ENCODE results near the gene CRACDL.

The CRACDL gene

DNA sequence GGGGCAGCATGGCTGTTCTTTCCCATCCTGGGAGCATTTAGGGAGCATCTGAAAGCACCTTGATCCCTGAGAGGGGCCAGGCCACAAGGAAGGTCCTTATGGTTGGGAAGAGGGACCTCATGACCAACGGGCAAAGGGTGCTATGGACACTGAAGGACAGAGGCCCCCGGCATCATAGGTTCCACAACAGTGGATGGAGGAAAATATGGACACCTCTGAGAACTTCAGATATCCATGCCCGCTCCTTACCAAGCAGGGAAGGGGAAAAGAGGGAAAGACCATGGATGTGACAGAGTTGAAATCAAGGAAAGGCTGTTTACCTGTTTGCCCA lies 111.0 kb downstream of the CRACDL start:
- no peak for DNase-seq (ENCODE audit: low read depth)

DNA sequence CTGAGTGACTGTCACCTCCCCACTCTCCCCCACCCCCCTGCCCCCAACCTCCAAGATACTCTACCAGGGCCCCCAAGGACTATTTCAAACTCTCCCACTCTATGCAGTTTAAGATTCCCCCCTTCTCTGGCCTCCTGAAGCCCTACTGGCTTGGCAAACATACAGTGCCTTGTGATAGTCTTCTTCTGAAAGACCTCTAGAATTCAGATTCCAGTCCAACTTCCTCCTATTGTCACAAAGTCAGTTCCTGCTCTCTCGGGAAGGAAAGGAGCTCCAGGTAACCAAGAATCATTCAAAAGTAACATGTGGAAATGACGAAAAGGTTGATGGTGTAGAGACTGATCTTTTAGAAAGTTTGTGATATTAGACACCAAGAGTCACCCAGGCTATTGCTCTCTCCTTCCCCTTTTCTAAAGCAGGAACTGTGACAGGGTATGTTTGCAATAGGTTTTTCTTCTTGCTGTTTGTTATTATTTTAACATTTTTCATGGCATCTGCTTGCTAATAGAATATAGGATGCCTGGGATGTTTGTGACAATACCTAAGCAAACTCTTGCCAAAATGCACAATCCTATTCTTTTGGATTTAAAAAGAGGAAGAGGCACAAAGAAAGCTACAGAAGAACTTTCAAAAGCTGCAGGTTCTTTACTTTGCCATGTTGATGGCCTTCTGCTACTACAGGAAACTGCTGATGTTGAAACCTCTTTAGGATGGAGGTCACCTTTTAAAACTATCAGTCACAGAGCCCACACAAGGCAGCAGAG lies 111.6 kb downstream of the CRACDL start:
- DNase-seq (ENCODE audit: low read depth), result no peak

DNA sequence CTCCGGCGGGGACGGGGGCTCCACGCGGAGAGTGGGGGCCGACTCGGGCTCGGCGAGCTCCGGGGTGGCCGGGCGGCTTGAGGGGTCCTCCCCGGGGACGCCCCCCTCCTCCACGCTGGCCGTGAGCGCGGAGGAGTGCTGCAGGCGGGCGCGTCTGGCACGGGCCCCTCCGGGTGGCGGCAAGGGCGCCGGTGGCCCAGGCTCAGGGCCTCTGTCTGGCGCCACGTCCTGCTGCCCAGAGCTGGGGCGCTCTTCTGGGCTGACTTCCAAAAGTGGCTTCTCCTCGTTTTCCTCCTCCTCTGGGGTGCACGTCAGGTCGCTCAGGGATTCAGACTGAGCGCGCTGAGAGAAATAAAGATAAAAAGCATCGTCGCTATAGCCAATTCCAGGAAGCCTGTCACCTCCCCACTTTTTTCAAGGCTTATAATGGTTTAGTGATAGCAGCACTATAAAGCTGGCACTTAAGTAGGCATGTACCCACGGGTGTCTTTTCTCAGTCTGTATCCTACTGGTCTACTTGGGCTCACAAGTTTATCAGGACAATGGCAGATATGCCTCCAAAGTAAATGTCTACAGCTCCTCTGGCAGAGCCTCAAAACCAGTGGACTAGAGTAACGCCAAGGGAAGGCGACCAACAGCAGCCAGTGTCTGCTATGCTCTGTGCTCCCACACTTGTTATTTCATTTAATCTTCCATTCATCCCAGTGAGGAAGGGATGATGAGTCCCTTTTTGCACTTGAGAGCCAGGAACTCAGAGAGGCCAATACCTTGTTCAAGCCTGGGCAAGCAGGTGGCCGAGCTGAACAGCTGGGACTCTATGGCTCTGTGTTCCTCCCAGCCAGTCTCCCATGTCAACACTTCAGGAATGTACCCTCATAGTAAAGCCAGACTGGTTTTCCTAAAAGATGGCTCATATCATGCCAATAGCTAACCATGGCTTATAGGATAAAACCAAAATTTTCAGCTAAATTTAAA lies 112.5 kb downstream of the CRACDL start:
- DNase-seq (ENCODE audit: low read depth), result no peak

DNA sequence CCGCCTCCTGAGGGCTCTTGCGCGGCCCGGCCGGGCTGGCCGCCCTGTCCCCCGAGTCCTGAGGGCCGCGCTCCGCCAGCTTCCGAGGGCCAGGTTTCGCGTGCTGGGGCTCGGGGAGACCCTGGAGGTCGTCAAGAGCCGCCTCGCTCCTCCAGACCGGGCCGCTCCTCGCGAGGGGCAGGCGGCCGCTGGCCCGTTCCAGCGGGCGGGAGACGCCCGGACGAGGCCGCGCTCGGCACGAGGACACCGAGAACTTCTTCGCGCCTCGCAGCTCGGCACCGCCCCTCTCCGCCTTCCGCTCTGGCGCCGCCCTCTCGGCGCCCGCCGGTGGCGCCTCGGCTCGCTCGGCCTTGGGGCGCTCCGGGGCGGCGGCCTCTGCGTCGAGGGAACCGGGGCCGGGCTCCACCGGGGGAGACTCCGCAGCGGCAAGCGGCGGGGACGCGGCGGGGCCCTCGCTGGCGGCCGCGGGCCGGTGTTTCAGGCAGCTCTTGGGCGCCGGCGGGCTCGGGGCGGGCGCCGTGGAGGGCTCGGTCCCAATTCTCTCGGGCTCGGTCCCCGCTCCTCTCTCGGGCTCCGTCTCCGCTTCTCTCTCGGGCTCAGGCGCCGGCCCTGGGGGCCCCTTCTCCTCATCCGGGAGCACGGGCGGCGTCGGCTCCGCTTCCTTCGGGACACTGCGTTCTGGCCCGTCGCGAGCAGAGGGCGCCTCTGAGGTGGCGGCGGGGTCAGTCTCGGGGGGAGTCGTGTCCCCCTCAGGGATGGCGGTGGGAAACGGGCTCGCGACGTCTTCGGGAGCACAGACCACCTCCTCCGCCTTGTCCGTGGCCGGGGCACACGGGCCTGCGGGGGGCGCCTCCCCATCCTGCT lies 113.5 kb downstream of the CRACDL start:
- DNase-seq (ENCODE audit: low read depth), result no peak

DNA sequence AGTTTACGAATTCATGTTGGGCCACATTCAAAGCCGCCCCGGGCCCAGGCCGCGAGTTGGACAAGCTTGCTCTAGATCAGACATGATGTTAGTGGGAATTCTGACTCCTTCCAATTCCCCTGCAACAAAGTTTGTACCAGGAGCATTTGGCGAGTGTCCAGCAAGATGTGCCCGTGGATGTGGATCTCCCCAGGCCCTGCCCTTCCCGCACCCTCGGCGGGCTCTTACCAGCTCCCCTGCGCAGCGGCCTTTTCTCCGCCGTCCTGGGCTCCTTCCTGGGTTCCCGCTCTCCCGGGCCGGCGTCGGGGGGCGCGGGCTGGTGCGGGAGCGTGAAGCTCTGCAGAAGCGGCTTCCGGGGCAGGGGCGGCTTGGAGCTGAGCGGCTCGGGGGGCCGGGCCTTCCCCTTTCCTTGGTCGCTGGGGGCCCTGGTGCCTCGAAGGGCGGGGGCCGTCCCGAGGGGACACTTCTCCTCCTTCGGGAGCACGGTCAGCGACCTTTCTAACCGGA lies 114.3 kb downstream of the CRACDL start:
- no peak for DNase-seq (ENCODE audit: low read depth)

DNA sequence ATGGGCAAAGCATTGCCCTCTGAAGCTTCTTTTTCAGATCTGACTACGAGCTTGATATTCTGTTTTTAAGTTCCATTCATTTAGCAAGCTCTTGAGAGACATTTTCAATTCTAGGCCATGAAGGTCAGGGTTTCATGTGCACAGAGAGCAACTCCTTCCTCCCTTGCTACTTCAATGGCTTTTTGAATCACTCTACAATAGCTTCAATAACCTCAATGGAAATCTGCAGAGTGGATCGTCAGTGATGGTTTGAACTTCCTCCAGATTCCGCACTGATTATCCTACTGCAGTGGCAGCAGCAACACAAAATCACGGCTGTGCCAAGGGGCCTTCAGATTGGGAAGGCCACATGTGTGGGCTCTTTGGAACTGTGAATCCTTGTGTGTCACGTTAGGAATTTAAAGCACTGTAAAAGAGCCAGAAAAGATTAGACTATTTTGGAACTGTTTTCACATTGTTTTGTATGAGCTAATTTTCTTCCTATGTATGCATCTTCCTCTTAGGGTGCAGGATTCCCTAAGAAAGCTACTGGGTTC lies 116.7 kb downstream of the CRACDL start:
- DNase-seq (ENCODE audit: low read depth), result no peak

DNA sequence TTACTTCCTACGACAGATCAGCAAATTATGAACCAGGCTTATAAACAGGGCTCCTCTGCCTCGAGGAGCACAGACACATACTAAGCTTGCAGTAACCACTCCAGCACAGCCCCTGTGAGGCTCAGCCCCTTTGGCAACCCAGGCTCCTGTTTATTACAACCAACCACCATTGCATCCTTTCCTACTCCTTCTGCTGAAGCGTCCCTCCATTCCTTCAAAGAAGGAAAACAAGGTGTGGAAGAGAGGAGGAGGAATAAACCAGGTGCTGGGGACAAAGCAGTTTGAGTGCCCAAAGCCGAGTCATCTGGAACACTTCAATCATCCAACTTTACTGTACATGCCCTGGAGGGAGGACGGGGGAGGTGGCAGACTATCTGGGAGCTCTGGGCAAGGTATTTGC lies 117.9 kb downstream of the CRACDL start:
- DNase-seq (ENCODE audit: low read depth), result no peak

DNA sequence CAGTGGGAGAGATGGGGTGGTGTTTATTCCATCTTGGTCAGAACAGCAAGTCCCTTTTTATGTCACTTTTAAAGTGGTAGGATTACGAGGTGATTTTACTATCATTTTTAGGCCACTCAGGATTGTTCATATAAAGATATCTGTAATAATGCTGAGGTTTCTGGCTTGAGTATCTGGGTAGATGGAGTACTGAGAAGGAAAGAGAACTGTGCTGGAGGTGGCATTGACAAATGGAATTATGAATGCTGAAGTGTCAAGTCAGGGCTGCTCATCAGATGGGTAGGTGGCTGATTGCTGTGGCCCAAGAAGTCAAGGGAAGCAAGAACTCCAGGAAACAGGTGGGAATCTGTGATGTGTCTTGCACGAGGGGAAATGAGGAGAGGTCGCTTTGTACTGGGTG lies 119.7 kb downstream of the CRACDL start:
- no peak for DNase-seq (ENCODE audit: low read depth)

DNA sequence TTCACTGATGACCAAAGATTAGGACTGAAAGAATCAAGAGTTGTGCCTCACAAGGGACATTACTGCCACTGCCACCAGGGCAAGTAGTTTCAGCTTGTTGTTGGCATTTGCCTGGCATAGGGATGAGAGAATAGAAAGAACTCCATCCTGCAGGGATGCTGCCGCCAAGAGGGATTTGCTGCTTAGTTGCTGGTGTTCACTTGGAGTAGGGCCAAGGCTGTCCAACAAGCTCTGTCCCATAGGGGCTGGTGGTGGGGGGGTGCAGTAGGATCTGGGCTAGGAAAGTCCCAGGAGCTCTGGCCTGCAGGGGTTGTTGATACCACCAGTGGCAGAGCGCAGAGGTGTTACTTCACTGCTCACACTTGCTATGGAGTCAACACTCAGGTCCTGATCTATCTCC lies 120.2 kb downstream of the CRACDL start:
- DNase-seq (ENCODE audit: low read depth), result no peak

DNA sequence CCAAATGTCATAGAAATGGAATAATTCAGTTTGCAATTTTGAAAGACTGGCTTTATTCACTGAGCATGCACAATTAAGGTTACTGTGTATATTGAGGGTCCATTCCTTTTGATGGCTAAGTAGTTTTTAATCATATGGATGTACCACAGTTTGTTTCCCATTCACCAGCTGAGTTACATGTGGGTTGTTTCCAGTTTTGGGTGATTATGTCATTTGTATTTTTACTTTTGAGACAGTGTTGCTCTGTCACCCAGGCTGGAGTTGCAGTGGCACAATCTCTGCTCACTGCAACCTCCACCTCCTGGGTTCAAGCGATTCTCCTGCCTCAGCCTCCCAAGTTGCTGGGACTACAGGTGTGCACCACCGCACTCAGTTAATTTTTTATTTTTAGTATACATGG lies 124.3 kb downstream of the CRACDL start:
- DNase-seq (ENCODE audit: low read depth), result no peak

DNA sequence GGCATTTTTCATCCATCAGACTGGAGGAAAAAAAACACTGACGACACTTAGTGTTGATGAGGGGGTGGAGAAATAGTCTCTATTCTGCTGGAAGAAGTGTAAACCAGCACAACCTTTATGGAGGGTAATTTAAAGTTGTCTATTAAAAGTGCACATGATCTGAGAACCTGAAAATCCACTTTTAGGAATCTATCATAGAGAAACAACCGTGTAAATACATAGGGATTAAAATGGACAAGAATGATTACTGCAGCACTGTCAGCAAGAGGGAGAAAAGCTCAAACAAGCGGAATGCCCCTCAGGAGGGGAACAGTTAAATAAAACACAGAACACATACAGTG lies 125.5 kb downstream of the CRACDL start:
- DNase-seq (ENCODE audit: low read depth), result no peak

DNA sequence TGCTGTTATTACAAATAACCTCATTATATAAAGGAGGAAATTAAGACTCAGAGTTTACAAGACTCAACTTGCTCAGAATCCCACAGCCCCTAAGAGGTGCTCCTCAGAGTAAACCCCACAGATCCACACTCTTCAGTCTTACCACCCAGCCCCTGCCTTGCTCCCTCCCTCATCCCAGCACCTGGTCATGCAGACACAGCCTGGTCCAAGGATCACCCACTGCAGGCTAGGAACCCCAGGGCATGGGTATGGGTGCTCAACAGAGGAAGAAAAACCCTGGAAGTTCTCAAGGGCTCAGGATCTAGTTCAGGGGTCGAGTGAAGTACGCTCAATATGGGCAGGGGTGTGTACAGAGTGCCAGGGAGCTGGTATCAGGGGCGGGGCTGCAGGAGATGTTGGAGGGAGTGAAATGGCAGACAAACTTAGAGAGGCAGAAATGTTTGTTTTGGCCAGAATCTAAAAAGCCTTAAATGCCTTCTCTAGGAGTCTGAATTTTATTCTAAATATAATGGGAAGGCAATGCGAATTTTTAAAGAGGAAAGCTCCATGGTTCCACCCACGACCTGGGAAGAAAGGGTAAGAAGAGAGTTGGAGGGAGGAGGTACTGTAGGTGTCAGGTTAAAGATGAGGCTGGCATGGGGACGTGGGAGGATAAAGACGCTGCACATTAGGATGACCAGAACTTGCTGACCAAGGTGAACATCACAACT lies 126.0 kb downstream of the CRACDL start:
- DNase-seq (ENCODE audit: low read depth), result no peak

DNA sequence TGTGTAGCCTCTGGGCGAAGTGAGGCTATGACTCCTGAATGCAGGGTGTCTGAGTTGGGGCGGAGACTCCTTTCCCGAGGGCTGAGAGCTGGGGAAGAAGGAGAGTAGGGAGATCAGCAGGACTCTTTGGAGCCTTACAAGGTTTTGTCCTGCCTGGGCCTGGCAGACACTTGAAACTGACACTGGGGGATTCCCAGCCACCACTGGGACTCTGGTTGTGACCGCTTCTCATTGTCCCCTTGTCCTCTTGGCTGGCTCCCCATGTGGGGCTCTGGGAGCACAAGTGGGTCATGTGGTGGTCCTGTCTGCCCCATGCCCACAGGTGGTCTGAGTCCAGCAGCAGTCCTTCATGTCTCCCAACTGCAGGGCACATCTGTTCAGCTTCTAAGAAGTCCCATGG lies 126.9 kb downstream of the CRACDL start:
- no peak for DNase-seq (ENCODE audit: low read depth)

DNA sequence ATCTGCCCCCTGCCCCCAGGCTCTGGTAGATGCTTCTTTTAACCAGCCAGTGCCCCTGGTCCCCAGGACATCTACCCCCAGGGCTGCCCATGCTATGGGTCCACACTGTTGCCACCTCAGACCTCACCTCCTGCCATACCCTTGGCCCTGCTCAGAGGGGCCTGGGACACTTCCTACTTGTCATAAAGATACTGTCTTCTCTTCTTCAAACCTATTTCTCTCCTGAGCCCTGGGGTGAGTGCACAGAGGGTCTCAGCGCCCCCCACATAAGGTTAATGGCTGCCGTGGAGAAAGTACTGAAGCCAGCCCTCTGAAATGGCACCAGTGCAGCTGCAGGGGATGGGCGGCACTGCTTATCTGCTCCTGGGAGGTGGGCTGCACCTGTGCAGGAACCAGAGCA lies 127.5 kb downstream of the CRACDL start:
- DNase-seq (ENCODE audit: low read depth), result no peak

DNA sequence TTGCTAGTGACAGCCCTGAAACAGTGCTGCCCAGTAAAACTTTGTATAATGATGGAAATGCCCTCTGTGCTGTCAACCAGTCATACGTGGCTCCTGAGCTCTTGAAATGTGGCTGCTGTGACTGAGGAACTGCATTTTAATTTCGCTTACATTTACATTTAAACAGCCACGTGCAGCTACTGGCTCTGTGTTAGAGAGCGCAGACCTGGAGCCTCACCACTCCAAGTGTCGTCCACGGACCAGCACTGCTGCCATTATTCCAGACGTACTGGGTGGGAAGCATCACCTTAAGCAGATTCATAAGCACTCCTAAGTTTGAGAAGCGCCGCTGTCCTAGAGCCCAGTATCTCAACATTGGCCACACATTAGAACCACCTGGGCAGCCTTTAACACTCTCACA lies 128.1 kb downstream of the CRACDL start:
- no peak for DNase-seq (ENCODE audit: low read depth)

DNA sequence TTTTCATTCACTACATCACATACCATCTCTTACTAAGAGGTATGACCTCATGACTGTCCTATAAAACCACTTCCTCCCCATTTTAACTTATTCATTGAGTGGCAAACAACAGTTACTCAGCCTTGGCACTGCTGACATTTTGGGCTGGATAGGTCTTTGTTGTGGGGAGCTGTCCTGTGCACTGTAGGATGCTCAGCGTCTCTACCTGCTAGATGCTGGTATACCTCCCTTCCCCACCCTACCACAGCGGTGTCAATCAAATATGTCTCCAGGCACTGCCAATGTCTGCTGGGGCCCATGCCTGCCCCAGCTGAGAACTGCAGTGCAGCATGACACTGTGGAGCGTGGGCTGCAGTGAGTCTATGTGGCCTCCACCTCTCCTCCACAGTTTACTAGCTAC lies 128.8 kb downstream of the CRACDL start:
- DNase-seq (ENCODE audit: low read depth), result no peak

DNA sequence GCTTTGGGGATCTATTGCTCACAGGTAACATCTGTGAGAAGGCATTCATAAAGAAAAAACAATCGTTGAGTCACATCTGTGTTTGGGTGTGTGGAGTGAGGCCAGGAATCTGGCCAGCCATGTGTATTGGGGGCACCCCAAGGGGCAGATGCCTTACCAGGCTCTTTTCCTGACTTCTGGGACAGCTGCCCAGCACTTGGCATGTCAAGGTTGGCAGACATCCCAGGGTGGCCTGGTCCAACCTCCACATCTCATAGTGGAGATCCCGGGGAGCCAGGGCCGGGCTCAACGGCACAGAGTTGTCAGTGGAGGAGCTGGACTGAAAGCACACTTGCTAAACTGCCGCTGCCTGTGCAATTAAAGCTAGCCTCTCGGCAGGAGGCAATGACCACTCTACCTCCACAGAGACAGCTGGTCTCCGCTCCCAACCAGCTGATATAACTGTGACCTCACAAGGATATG lies 129.8 kb downstream of the CRACDL start:
- DNase-seq (ENCODE audit: low read depth), result peak; percentile 43

DNA sequence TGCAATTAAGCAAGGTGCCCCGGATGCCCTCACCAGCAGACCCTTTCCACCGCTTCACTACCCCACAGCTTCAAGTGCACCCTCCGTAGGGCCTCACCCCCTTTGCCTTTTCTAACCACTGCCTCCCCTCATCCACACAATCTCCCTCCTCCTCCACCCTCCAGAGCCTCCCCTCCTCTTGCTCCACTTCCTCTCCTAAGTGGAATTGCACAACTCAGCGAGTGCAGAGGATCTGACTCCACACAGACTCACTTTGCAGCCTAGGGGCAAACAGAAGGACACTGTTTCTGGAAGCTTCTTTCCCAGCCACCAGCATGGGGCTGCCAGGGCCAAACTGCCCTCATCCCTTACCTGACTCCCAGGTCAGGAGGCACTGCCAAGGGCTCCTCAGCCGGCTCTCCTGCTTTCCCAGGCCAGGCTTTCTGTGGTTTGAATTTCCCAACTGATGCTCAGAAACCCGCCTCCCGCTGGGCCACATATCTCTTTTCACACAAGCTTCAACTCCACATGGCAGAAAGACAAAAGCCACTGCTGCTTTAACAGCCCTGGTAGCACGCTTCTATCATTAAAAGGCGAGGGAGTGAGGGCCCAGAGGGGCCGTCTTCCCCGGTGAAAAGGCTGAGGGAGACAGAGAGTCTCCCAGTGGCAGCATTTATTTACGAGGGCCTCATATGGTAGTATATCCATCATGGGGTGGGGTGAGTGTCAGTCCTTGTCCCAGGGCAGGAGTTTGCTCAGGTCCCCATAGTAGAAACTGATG lies 130.4 kb downstream of the CRACDL start:
- DNase-seq (ENCODE audit: low read depth), result peak; percentile 54

DNA sequence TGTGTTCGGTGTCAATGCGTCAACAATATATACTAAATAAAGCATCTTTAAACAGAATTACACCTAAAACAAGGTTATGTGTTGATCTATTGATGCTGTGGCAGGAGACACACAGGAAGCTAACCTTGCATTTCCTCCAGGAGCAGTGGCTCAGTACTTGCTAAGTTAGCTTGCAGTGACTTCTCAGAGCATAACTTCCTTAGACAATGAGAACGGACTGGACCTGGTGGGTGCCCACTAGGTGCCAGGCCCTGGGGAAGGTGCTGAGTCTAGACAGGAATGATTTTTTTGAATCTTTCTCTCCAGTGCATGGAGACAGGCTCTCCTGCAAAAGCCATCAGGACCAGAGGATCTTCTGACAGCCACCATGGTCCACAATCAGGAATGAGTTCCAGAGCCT lies 131.3 kb downstream of the CRACDL start:
- no peak for DNase-seq (ENCODE audit: low read depth)

DNA sequence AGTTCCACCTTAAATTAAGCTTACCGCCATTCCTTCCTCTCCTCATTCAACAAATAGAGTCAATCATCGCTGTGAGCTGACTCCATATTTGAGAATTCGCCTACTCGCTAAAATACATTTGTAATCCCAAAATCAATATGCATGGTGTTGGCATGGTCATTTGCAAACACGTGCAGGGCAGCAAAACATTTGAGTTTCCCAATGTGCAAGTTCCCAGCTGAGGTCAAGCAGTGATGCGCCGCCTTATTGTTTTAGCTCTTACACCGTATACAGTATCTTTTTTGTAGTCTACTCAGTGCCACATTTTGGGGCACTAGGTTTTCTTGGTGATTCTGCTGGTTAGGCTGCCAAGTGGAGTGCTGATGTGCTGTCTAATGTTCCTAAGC lies 131.8 kb downstream of the CRACDL start:
- no peak for DNase-seq (ENCODE audit: low read depth)

Data from EH (cell line).